ENCODE data around the gene SAMHD1.
A peak's percentile ranks its signal among the peaks of the same experiment; 100 is the strongest.
"Not testable (repeated sequence)": the region's sequence is repeated elsewhere in the genome, so short reads cannot be mapped to it uniquely, and the experiment has no call there.

The SAMHD1 gene

DNA sequence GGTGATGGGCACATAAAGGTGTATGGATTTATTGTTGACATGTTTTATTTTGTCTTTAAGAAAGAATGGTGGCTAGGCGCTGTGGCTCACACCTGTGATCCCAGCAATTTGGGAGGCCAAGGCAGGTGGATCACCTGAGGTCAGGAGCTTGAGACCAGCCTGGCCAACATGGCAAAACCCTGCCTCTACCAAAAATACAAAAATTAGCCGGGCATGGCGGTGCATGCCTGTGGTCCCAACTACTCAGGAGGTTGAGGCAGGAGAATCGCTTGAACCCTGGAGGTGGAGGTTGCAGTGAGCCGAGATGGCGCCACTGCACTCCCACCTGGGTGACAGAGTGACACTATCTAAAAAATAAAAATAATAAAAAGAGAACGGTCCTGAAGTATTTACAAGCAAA, 45.4 kb downstream of the SAMHD1 start:
- DNase-seq: not testable (repeated sequence)

DNA sequence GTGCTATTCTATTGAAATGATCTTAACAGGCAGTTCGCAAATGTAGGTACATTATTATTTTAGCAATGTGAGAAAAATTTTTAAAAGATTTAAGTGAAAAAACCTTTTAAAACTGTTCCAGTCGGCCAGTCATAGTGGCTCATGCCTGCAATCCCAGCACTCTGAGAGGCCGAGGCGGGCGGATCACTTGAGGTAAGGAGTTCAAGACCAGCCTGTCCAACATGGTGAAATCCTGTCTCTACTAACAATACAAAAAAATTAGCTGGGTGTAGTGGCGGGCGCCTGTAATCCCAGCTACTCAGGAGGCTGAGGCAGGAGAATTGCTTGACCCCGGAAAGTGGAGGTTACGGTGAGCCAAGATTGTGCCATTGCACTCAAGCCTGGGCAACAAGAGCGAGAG, 45.9 kb downstream of the SAMHD1 start:
- not testable (repeated sequence) for DNase-seq

DNA sequence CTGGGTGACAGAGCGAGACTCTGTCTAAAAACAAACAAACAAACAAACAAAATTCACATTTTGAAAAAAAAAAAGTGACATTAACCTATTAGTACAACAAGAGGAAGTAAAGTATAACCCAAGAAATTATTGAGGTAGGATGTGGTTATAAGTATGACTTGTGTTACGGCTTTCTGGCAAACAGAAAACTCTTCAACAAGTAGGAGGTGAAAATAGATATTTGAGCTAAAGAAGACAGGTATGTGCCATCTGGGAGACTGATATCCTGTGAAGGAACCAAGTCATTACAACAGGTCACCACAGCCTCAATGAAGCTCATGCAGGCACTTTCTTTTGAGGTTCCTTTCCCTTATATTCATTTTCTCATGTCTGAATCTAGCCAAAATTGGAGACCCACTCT, 46.8 kb downstream of the SAMHD1 start:
- no peak for DNase-seq

DNA sequence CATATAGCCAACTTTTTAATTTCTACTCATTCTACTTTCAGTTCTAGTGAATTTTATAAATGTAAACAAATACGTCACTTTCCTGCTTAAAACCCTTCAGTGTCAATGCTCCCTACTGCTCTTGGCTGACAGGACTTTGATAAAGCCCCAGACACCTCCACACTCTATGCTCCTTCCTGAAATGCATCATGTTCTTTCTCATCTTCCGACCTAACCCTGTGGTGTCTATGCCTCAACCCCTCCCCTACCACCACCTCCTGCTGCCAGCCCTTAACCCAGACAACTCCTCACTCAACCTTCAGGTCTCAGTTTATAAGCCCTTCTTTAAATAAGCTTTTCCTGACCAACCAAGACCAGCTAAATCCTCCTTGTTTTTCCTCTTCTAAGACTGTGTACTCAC, 56.5 kb downstream of the SAMHD1 start:
- no peak for DNase-seq

DNA sequence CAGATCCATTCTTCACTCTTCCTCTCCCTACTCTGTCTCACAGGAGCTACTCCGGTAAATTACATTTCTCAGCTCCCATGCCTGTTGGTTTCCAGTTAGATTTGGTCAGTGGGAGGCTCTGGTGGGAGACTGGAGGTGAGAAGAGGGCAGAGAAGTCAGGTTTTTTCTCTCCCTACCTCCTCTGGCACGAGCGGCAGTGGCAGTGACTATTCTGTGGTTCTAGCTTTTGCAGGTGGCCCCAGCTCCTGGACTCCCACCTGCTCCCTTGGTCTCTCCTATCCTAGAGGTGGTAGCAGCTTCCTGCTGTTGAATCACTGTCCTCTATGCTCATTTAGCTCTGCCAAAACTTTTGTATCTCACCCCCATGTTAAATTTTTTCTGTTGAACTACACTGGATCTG, 57.7 kb downstream of the SAMHD1 start:
- no peak for DNase-seq

DNA sequence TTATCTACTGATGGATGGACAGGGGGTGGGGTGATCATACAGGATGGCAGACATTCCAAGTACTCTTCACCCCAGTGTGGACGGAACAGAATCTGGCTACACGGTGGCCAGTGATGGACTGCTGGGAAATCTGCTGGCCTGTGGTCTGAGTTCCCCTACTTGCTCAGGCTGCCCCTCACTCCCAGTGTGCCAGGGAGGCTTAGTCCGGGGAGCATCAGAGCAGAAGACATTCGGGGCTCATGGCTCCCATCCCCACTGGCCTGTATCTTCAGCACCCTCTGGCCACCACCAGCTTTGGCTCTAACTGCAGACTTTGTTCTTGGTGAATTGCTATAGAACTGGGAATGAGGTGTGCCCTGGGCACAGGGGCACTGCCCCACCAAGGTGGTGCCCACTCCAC, 60.3 kb downstream of the SAMHD1 start:
- DNase-seq: no peak

DNA sequence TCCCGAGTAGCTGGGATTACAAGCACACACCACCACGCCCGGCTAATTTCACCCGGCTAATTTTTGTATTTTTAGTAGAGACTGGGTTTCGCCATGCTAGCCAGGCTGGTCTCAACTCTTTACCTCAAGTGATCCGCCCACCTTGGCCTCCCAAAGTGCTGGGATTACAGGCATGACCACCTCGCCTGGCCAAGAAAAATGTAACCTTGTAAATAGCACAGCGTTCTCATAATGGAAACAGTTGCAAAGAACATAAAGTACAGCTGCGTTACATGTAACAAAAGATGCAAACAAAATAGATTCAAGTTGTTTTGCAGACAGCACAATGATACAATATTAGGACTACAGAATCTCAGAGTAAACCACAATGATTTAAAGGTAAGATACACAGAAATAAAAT, 60.9 kb downstream of the SAMHD1 start:
- DNase-seq: no peak

DNA sequence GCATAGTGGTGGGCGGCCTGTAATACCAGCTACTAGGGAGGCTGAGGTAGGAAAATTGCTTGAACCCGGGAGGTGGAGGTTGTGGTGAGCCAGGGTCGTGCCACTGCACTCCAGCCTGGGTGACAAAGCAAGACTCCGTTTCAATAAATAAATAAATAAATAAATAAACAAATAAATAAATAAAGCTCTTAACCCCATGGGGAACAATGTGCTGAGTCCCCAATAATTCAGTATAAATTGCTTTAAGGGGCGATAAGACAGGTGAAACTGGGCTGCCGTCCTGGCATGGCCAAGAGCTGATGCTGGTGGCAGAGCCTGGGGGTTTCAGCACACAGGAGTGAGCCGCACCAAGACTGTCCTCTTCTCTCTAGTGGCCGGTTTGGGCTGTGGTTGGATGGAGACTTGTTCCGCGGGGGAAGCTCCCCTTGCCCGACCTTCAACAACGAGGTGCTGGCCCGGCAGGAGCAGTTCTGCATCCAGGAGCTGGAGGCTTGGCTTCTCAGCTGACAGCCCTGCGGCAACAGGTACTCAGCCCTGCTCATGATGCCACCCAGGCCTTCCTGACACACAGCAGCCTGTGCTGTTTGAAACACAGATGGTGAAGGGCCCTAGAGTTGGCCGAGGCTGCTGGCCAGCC, 62.5 kb downstream of the SAMHD1 start:
- no peak for DNase-seq

DNA sequence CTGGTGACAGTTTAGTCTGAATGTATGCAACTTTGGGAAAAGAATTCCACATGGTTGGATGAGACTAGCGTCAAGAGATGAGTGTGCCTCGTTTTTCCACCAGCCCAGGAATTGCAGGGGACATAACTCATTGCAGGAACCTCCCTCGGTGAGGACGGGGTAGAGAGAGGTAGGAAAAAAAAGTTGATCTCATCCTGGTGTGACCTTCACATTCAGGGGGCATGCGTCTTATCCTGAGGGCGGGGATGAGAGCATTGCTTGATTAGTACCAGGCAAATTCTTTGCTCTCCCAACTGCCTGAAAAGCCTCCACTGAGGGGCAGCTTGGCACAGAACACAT, 63.8 kb downstream of the SAMHD1 start:
- DNase-seq: no peak

DNA sequence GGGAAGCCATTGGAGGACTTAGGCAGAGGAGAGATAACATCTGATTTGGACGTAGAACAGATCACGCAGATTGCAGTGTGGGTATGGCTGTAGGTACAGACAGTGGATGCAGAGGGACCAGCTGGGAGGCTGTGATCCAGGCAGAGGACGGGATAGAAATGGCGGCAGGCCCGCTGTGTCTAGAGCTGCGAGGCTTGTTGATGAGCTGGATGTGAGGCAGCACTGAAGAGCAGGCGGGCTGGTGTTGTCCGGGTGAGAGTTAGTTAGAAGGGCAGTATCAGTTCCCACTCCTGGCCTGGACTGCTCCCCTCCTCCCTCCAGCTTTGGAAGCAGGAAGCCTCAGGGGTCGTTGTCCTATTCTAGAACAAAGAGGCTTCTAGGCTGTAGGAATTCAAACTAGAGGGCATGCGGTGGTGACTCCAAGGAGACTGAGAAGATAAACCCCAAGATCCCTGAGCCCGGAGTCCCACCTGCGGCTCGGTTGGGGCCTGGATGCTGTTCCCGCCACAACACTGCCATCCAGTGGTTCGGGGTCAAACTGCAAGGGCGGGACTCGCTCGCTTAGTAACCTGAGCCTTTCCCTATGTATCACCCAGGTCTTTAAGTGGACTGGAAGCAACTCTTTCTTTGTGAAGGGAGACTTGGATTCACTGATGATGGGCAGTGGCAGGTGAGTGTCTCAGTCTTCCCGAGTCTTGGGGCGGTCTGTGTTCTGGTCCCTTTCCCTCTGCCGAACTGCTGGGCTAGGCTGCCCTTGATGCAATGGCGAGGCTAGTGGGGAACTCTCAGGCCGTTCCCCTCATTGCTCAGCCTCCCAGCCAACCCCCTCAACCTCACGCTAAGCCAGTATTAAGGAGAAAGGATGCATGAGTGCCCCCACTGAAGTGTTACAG, 64.4 kb downstream of the SAMHD1 start:
- DNase-seq: peak; percentile 85

DNA sequence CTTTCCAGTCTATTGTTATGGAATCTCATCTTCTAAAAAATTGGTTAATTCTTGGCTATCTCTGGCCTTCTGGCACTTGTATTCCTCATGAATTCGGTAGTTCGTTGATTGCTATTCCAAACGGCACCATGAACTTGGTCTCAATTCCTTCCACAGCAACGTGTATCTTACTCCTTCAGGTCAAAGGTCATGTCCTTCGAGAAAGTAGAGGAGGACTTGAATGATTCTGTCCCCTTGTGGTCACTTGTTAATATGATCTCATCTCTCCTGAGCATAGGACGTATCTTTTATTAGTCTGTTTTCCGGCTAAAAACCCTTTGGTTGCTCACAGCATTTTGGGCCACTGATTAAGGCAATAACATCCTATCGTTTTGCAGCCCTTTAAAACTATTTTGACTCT, 66.2 kb downstream of the SAMHD1 start:
- DNase-seq: no peak

DNA sequence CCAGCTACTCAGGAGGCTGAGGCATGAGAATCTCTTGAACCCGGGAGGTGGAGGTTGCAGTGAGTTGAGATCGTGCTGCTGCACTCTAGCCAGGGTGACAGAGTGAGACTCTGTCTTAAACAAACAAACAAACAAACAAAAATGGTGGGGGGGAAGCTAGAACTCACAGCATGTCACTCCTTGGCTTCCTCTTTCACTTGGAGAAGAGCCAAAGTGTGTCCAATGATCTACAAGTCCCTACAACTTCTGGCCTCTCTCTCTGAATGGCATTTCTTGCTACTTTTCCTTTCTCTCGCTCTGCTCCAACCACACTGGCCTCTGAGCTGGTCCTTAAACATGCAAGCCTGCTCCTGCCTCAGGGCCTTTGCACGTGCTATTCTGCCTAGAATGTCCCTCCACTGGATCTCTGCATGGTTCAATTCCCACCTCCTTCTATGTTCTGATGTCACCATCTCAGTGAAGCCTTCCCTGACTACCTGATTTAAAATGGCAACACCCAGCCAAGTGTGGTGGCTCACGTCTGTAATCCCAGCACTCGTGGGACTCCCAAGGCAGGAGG, 67.5 kb downstream of the SAMHD1 start:
- DNase-seq: no peak

DNA sequence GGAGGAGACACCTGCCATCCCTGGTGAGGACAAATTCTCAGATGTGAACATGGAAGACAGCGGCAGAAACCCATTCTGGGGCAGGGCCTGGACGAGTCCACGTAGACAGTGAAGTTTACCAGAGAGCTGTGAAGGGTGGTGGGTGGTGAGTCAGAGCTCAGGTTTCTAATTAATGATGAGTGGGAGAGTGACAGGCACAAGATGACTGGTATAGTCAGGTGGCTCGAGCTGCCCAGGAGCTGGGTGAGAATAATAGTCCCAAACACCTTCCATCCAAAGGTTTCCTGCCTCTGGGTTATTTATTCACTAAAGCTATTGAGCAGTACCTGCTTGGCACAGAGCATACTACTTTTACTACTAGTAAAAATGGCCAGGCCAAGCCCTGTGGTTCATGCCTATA, 69.6 kb downstream of the SAMHD1 start:
- peak; percentile 21 for DNase-seq

DNA sequence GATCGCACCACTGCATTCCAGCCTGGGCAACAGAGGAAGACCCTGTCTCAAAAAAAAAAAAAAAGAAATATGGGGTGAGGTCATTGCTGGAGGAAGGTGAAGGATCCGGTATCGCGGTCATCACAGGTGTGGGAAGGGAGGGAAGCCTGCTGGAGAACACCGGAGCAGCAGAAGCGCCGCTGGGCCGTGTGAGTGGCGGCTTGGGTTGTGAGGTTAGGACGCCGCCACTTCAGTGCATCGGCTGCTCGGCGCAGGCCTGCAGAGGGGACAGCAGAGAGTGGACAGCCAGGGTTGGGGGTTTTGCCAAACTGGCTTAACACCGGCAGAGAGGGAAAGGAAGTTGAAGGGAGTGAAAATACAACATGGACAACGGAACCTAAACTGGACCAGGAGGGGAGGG, 70.2 kb downstream of the SAMHD1 start:
- no peak for DNase-seq

DNA sequence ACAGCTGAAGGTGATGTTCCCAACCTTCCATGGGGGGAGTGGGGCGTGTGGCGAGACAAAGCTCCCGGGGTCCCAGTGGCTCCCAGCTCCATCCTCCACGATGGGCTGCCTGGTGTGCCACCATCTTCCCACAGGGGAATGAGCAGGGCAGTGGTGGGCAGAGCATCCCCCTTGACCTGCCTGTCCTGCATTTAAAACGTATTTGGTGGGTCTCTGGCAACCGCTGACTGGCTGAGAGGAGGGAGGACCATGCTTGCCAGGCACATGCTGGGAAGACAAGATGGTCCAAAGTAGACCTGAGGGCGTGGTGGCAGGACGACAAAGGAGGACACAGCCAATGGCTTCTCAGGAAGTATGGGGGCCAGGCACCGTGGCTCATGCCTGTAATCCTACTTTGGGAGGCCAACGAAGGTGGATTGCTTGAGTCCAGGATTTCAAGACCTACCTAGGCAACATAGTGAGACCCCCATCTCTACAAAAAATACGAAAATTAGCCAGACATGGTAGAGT, 70.7 kb downstream of the SAMHD1 start:
- no peak for DNase-seq

DNA sequence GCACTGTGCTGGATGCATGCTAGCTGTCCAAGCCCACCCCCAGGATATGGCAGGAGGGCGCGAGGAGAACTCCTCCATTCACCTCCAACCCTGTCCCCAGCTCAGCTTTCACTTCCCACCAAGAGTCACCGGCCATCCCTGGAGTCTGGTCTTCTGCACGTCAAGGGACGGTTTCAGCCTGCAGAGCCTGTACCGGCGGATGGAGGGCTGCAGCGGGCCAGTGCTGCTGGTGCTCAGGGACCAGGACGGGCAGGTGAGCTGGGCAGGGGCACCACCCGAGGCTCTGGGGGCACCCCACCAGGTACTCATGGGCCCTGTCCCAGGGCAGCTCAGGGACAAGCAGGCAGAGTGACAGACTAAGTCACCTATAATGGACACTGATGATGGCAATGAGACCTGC, 72.6 kb downstream of the SAMHD1 start:
- DNase-seq: no peak

DNA sequence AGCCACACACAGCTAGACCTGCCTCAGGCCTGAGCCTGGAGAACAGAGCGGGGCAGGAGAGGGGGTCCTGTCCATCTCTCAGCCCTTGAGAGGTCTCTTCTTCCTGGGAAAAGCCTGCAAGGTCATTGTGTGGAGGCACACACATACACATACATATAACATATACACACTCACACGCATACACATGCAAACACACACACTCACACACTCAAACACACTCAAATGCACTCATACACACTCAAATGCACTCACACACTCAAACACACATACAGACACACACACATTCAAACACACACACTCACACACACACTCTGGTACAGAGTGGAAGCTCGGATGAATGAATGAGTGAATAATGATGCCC, 75.1 kb downstream of the SAMHD1 start:
- no peak for DNase-seq

DNA sequence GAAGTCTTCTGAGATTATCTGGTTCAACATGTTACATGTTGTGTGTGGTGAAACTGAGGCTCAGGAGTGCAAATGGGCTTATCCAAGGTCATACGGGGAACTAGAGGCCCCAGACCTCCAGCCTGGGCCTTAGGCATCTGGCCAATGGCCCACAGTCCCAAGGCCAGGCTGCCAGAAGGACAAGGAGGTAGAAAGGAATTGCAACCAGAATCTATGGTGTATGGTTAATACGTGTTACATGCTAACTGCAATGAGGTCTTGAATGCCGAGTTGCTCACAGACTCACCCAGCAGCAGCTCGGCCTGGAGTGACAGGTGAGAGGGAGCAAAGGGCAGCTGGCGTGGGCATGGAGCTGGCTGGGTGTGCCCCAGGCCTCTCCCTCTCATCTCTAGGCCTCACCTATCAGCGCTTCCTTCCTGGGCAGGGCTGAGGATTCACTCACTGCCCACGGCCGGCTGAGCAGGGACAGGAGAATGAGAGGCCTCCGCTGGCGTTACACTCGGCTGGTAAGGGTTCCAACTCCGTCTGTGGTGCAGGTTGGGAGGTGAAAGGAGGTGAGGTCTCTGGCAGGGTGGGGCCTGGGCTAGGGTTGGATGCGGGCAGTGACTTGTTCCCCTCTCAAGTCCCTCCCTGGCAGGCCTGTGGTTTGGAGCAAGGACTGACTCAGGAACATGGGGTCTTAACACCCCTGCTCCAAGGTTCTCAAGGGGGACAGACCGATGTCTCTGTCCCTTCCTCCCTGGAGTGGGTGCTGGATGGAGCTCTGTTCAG, 75.6 kb downstream of the SAMHD1 start, which contains the start of gene TLDC2:
Gene TLDC2 (plus strand): TSS at position 437 of the 771 bp plus-strand sequence. CDS start 37 bp downstream, at position 474.
- no peak for DNase-seq

DNA sequence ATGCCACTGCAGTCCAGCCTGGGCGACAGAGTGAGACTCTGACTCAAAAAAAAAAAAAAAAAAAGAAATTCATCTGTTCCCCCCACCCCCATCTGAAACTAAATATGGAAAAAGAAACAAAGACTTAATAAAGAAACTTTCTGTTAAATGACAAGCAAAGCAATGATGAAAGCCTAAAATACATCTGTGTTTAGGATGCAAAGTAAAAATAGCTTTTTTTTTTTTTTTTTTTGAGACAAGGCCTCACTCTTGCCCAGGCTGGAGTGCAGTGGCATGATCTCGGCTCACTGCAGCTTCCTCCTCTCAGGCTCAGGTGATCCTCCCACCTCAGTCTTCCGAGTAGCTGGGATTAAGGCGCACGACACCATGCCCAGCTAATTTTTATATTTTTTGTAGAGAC, 76.4 kb downstream of the SAMHD1 start:
- not testable (repeated sequence) for DNase-seq

DNA sequence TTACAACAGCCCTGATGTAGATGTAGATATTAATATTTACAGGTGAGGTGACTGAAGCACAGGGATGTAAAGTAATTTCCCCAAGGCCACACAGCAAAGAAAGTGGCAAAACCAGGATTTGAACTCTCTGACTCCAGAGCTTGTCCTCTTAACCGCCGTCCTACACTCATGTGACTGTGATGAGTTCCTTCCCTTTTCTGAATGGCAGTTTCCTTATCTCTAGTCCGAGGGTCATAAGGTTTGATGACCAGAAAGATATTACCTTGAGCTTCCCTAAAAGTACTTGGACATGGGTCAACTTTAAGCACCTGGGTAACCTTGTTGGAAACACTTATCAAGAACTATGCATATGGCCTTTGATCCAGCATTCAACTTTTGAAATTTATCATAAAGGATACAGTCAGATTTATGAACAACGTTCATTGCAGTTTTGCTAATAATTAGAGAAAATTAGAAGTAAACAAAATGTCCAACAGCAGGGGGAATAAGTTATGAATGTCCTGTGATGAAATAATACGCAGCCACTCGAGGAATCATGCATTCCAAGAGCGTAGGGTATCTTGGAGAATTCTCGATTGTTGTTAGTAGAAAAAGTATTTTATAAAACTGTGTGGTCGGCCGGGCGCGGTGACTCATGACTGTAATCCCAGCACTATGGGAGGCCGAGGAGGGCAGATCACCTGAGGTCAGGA, 77.9 kb downstream of the SAMHD1 start:
- DNase-seq: no peak

DNA sequence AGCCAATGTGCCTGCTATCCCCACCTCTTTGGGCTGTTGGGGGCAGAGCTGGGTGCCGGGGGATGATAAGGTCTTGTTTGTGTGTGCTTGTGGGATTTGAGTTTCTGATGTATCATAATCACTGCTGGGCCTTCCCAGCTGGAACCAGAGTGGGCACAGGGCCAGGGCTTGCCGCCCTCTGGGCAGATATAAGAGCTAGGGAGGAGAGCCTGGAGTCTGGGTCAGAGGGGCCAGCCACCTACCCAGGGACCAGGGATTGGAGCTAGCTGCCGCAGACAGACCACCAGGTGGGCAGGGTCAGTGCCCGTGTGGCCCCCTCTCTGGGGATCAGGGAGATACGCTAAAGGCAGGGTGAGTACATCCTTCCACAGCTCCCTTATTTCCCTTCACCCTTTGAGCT, 78.7 kb downstream of the SAMHD1 start:
- DNase-seq: peak; percentile 30
